GM12878 (cell line): ENCODE results near the gene TMSB10.

Experiments used
- CHD4 ChIP-seq: fragments of 200-600 bp; sonication (generic); IDR thresholded peaks from 2 replicates; pipeline ENCODE4 v1.6.1; 2016; ENCODE audit warnings: mild to moderate bottlenecking
- EZH2 ChIP-seq: IDR thresholded peaks from 2 replicates; pipeline ENCODE4 v1.6.1; 2012; ENCODE audit warnings: low read depth, mild to moderate bottlenecking, control low read depth, inconsistent platforms, low read length, borderline replicate concordance; ENCODE audit not compliant: control insufficient read depth
- HDGF ChIP-seq: fragments of 450-650 bp; IDR thresholded peaks from 2 replicates; pipeline ENCODE4 v1.6.1; 2016; ENCODE audit warnings: antibody characterized with exemption
- MTA2 ChIP-seq: fragments of 450-650 bp; IDR thresholded peaks from 2 replicates; pipeline ENCODE4 v1.6.1; 2016; ENCODE audit warnings: low read depth, mild to moderate bottlenecking, moderate library complexity
- MYC ChIP-seq: IDR thresholded peaks from 2 replicates; pipeline ENCODE4 v1.6.1; 2011; ENCODE audit warnings: mild to moderate bottlenecking, low read length, moderate library complexity, inconsistent platforms; ENCODE audit not compliant: insufficient read depth, insufficient replicate concordance, insufficient read length, severe bottlenecking
- PAX8 ChIP-seq: fragments of 450-650 bp; IDR thresholded peaks from 2 replicates; pipeline ENCODE4 v1.6.1; 2017; ENCODE audit warnings: mild to moderate bottlenecking, moderate library complexity
- TCF12 ChIP-seq: IDR thresholded peaks from 2 replicates; pipeline ENCODE4 v1.6.1; 2011; ENCODE audit warnings: low read depth, mild to moderate bottlenecking, low read length
- ZBED1 ChIP-seq: IDR thresholded peaks from 2 replicates; pipeline ENCODE4 v1.6.1; 2016; ENCODE audit warnings: borderline replicate concordance
- TF ChIP-seq, protein P1 (sequence below): IDR thresholded peaks from 2 replicates; pipeline ENCODE4 v1.6.1; 2011; ENCODE audit warnings: borderline replicate concordance, low read depth, mild to moderate bottlenecking, moderate library complexity, low read length; ENCODE audit not compliant: insufficient read depth, poor library complexity, severe bottlenecking
- TF ChIP-seq, protein P2 (sequence below), 3 experiments: IDR thresholded peaks in 2 of 3; conservative IDR thresholded peaks in 1 of 3; 2 replicates each; pipeline ENCODE4 v1.5.1; 2011; ENCODE audit warnings: low read depth in 3 of 3, low read length in 3 of 3, mild to moderate bottlenecking in 3 of 3, control low read depth in 2 of 3, moderate library complexity in 2 of 3, inconsistent platforms in 1 of 3, mixed read lengths in 1 of 3; ENCODE audit not compliant: control insufficient read depth in 2 of 3, insufficient read depth in 1 of 3; ENCODE audit errors: extremely low read depth in 1 of 3
- TF ChIP-seq, protein P3 (sequence below): IDR thresholded peaks from 2 replicates; pipeline ENCODE4 v1.6.1; 2011; ENCODE audit warnings: low read depth, low read length, improper control_type of control experiment, borderline replicate concordance
- TF ChIP-seq, protein P4 (sequence below): fragments of 450-650 bp; IDR thresholded peaks from 2 replicates; pipeline ENCODE4 v1.6.1; 2017; ENCODE audit warnings: mild to moderate bottlenecking, moderate library complexity

DNA sequence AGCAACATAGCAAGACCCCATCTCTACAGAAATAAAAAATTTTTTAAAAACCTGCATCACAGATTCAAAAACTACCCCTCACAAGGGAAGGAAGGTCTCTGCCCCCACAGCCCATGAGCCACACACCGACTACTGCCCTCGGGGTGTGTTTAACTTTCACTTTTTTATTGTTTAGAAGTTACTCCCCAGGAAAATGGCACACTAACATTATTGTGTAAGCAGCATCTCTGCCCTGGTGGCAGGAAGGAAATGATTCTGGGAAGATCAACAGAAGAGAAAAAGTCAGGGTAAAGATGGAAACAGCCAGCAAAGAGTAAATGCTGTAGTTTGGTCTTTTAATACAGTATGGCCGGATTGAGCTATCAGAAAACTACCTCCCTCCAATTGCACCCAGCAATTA, 46.5 kb upstream of the TMSB10 start:
- TF ChIP-seq EZH2 (no peak), ZBED1 (no peak), MTA2 (no peak), TCF12 (no peak), CHD4 (no peak), PAX8 (no peak), MYC (no peak), HDGF (no peak)
- TF ChIP-seq, protein P1, sequence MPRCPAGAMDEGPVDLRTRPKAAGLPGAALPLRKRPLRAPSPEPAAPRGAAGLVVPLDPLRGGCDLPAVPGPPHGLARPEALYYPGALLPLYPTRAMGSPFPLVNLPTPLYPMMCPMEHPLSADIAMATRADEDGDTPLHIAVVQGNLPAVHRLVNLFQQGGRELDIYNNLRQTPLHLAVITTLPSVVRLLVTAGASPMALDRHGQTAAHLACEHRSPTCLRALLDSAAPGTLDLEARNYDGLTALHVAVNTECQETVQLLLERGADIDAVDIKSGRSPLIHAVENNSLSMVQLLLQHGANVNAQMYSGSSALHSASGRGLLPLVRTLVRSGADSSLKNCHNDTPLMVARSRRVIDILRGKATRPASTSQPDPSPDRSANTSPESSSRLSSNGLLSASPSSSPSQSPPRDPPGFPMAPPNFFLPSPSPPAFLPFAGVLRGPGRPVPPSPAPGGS, result no peak
- TF ChIP-seq, protein P2, sequence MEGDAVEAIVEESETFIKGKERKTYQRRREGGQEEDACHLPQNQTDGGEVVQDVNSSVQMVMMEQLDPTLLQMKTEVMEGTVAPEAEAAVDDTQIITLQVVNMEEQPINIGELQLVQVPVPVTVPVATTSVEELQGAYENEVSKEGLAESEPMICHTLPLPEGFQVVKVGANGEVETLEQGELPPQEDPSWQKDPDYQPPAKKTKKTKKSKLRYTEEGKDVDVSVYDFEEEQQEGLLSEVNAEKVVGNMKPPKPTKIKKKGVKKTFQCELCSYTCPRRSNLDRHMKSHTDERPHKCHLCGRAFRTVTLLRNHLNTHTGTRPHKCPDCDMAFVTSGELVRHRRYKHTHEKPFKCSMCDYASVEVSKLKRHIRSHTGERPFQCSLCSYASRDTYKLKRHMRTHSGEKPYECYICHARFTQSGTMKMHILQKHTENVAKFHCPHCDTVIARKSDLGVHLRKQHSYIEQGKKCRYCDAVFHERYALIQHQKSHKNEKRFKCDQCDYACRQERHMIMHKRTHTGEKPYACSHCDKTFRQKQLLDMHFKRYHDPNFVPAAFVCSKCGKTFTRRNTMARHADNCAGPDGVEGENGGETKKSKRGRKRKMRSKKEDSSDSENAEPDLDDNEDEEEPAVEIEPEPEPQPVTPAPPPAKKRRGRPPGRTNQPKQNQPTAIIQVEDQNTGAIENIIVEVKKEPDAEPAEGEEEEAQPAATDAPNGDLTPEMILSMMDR (IDR thresholded peaks at IDR 0.05 in 2 of 3, conservative IDR thresholded peaks at IDR 0.05 in 1 of 3; ENCODE audit: control insufficient read depth in 2 of 3, extremely low read depth in 1 of 3, insufficient read depth in 1 of 3, low read depth in 3 of 3, low read length in 3 of 3), result no peak
- TF ChIP-seq, protein P3, sequence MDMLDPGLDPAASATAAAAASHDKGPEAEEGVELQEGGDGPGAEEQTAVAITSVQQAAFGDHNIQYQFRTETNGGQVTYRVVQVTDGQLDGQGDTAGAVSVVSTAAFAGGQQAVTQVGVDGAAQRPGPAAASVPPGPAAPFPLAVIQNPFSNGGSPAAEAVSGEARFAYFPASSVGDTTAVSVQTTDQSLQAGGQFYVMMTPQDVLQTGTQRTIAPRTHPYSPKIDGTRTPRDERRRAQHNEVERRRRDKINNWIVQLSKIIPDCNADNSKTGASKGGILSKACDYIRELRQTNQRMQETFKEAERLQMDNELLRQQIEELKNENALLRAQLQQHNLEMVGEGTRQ, result no peak
- TF ChIP-seq, protein P4, sequence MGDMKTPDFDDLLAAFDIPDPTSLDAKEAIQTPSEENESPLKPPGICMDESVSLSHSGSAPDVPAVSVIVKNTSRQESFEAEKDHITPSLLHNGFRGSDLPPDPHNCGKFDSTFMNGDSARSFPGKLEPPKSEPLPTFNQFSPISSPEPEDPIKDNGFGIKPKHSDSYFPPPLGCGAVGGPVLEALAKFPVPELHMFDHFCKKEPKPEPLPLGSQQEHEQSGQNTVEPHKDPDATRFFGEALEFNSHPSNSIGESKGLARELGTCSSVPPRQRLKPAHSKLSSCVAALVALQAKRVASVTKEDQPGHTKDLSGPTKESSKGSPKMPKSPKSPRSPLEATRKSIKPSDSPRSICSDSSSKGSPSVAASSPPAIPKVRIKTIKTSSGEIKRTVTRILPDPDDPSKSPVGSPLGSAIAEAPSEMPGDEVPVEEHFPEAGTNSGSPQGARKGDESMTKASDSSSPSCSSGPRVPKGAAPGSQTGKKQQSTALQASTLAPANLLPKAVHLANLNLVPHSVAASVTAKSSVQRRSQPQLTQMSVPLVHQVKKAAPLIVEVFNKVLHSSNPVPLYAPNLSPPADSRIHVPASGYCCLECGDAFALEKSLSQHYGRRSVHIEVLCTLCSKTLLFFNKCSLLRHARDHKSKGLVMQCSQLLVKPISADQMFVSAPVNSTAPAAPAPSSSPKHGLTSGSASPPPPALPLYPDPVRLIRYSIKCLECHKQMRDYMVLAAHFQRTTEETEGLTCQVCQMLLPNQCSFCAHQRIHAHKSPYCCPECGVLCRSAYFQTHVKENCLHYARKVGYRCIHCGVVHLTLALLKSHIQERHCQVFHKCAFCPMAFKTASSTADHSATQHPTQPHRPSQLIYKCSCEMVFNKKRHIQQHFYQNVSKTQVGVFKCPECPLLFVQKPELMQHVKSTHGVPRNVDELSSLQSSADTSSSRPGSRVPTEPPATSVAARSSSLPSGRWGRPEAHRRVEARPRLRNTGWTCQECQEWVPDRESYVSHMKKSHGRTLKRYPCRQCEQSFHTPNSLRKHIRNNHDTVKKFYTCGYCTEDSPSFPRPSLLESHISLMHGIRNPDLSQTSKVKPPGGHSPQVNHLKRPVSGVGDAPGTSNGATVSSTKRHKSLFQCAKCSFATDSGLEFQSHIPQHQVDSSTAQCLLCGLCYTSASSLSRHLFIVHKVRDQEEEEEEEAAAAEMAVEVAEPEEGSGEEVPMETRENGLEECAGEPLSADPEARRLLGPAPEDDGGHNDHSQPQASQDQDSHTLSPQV, result no peak
